Neuronal stem cell (in vitro differentiated cells): ENCODE data around the gene TRAF4.

Source experiments
- DNase-seq: peaks from one replicate; pipeline ENCODE4 v3.0.0-alpha.2; 2013; ENCODE audit warnings: low spot score
- H2AFZ ChIP-seq: one replicate; pipeline ENCODE4 v1.6.1; 2013; ENCODE audit warnings: mild to moderate bottlenecking, low read length, inconsistent platforms
- H2AK5ac ChIP-seq: 2 replicates; pipeline ENCODE4 v1.6.1; 2013; ENCODE audit warnings: low read depth, mild to moderate bottlenecking, inconsistent platforms, low read length, moderate library complexity, mixed read lengths
- H2BK120ac ChIP-seq: 2 replicates; pipeline ENCODE4 v1.6.1; 2013; ENCODE audit warnings: low read depth, mild to moderate bottlenecking, inconsistent platforms, low read length, moderate library complexity, mixed read lengths
- H2BK12ac ChIP-seq: one replicate; pipeline ENCODE4 v1.6.1; 2013; ENCODE audit warnings: low read length, inconsistent platforms
- H2BK15ac ChIP-seq: 2 replicates; pipeline ENCODE4 v1.6.1; 2013; ENCODE audit warnings: mild to moderate bottlenecking, low read length, inconsistent platforms, mixed read lengths
- H2BK5ac ChIP-seq: one replicate; pipeline ENCODE4 v1.6.1; 2013; ENCODE audit warnings: inconsistent platforms, mild to moderate bottlenecking, low read length, moderate library complexity
- H3K14ac ChIP-seq: one replicate; pipeline ENCODE4 v1.6.1; 2013; ENCODE audit warnings: low read length, inconsistent platforms
- H3K18ac ChIP-seq: 2 replicates; pipeline ENCODE4 v1.6.1; 2013; ENCODE audit warnings: low read length, inconsistent platforms
- H3K23ac ChIP-seq: 2 replicates; pipeline ENCODE4 v1.6.1; 2013; ENCODE audit warnings: low read depth, mild to moderate bottlenecking, mixed read lengths, low read length, inconsistent platforms; ENCODE audit not compliant: poor library complexity
- H3K27ac ChIP-seq: replicated peaks from 3 replicates; pipeline ENCODE4 v1.5.1; 2013; ENCODE audit warnings: low read length, inconsistent platforms
- H3K27me3 ChIP-seq, 3 experiments: 2 replicates each; pipeline ENCODE4 v1.6.1; 2013; ENCODE audit warnings: low read length in 3 of 3, mild to moderate bottlenecking in 2 of 3, inconsistent platforms in 1 of 3, low read depth in 1 of 3, mixed read lengths in 1 of 3, moderate library complexity in 1 of 3; ENCODE audit not compliant: control insufficient read depth in 3 of 3, insufficient read depth in 3 of 3
- H3K36me3 ChIP-seq, 2 donors: replicated peaks in 1 of 2; 2 replicates each; pipeline ENCODE4 v1.6.1; 2013; ENCODE audit warnings: low read length in 2 of 2; ENCODE audit not compliant: control insufficient read depth in 2 of 2, insufficient read depth in 2 of 2
- H3K4ac ChIP-seq: 2 replicates; pipeline ENCODE4 v1.6.1; 2013; ENCODE audit warnings: inconsistent platforms, mild to moderate bottlenecking, low read length, moderate library complexity
- H3K4me1 ChIP-seq, 2 donors: 1 replicate in 1 of 2; 2 replicates in 1 of 2; pipeline ENCODE4 v1.6.1; 2013; ENCODE audit warnings: low read length in 2 of 2, low read depth in 1 of 2; ENCODE audit not compliant: control insufficient read depth in 2 of 2, insufficient read depth in 1 of 2
- H3K4me2 ChIP-seq: one replicate; pipeline ENCODE4 v1.6.1; 2013; ENCODE audit warnings: mild to moderate bottlenecking, low read length, inconsistent platforms; ENCODE audit not compliant: insufficient read depth, poor library complexity, severe bottlenecking
- H3K4me3 ChIP-seq, 2 donors: 2 replicates each; pipeline ENCODE4 v1.5.1; 2013; ENCODE audit warnings: low read length in 2 of 2, mild to moderate bottlenecking in 2 of 2, inconsistent platforms in 1 of 2, moderate library complexity in 1 of 2
- H3K79me1 ChIP-seq: one replicate; pipeline ENCODE4 v1.6.1; 2013; ENCODE audit warnings: low read depth, mild to moderate bottlenecking, inconsistent platforms, low read length, moderate library complexity
- H3K9ac ChIP-seq: one replicate; pipeline ENCODE4 v1.6.1; 2013; ENCODE audit warnings: mild to moderate bottlenecking, low read depth, low read length, inconsistent platforms; ENCODE audit not compliant: poor library complexity
- H3K9me3 ChIP-seq, 2 donors: replicated peaks in 1 of 2; 2 replicates each; pipeline versions ENCODE3 to v1.6.1; 2013; ENCODE audit warnings: low read length in 2 of 2, mild to moderate bottlenecking in 2 of 2, inconsistent platforms in 1 of 2, low read depth in 1 of 2, mixed read lengths in 1 of 2, moderate library complexity in 1 of 2; ENCODE audit not compliant: control insufficient read depth in 2 of 2, insufficient read depth in 1 of 2
- H4K8ac ChIP-seq: one replicate; pipeline ENCODE4 v1.6.1; 2013; ENCODE audit warnings: low read depth, mild to moderate bottlenecking, inconsistent platforms, low read length, moderate library complexity
- H4K91ac ChIP-seq: one replicate; pipeline ENCODE4 v1.6.1; 2013; ENCODE audit warnings: low read length, low read depth, mild to moderate bottlenecking, inconsistent platforms; ENCODE audit not compliant: poor library complexity
- WGBS, 2 donors: extraction: QIAGEN DNeasy Blood & Tissue Kit; methylation state at CpG; one replicate each; pipeline ENCODE4 v1.1.7; 2013; ENCODE audit warnings: missing lambda C conversion rate in 2 of 2, mixed read lengths in 1 of 2; ENCODE audit not compliant: insufficient read length in 2 of 2, insufficient replicate concordance in 1 of 2; ENCODE audit errors: extremely low coverage in 2 of 2; 5-methylcytosine and 5-hydroxymethylcytosine counted together

TRAF4 gene

DNA sequence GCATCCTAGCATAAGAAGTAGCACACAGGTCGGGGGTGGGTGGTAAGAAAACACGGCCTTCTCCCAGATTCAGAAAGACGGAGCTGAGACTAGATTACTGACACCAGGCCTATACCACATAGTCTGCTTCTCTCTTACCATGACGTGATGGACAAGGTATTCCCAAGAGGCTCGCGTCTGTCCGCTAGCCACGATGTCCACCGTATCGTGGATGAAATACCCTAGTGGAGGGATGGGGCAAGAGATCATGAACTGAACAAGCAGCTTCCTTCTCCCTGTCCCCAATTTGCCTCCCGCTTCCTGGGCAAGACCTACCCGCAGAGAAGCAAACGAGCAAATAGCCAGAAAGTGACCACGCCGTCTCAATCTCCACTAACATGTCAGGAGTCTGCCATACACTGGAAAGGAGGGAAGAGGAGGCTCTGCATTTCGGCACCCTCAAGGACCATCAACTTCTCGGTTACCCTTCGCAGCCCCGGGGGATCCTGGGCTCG is 18.6 kb upstream of the TRAF4 start:
- Histone ChIP-seq H3K23ac (peak overlapping the region; percentile 100), H3K36me3 (peaks cover 31 to 52% of the 10 kb centered on the region in 2 donors), H4K91ac (no peak overlapping the region), H3K18ac (peak overlapping the region; percentile 15), H2BK15ac (peak overlapping the region; percentile 50), H4K8ac (no peak overlapping the region), H3K27me3 (no peaks in the 10 kb centered on the region), H2BK12ac (no peak overlapping the region), H3K79me1 (peaks cover 7% of the 10 kb centered on the region), H3K4ac (no peak overlapping the region), H2BK5ac (peak overlapping the region; percentile 96), H2AK5ac (peak overlapping the region; percentile 88), H3K27ac (peak overlapping the region; percentile 96), H3K4me1 (peaks cover 24 to 28% of the 10 kb centered on the region in 2 donors), H2BK120ac (no peak overlapping the region), H2AFZ (no peak overlapping the region), H3K9me3 (peaks cover 0 to 1% of the 10 kb centered on the region in 2 donors), H3K4me2 (peak overlapping the region; percentile 93), H3K9ac (peak overlapping the region; percentile 60), H3K4me3 (peak overlapping the region; percentile 61 to 87), H3K14ac (no peak overlapping the region)
- DNase-seq: no peak
- WGBS, 2 donors: no CpG with 5 or more reads among the region's 20 CpGs

- peak overlapping the region; percentile 88 for H2AK5ac ChIP-seq
- no peak overlapping the region for H2BK120ac ChIP-seq
- H3K4ac ChIP-seq: peak overlapping the region; percentile 87
- H2BK12ac ChIP-seq: peak overlapping the region; percentile 92
- H4K8ac ChIP-seq: no peak overlapping the region
- peak overlapping the region; percentile 75 for H2AFZ ChIP-seq
- WGBS, 2 donors: no CpG with 5 or more reads among the region's 45 CpGs
- DNase-seq: no peak
- H3K4me1 ChIP-seq: peaks cover 24 to 28% of the 10 kb centered on the region in 2 donors
- H3K14ac ChIP-seq: peak overlapping the region; percentile 95
- H3K23ac ChIP-seq: peak overlapping the region; percentile 100
- H3K18ac ChIP-seq: peak overlapping the region; percentile 98
- peaks cover 6% of the 10 kb centered on the region for H3K79me1 ChIP-seq
- peak overlapping the region; percentile 96 for H2BK5ac ChIP-seq
- H2BK15ac ChIP-seq: peak overlapping the region; percentile 50
- peaks cover 30 to 47% of the 10 kb centered on the region in 2 donors for H3K36me3 ChIP-seq
- H3K27me3 ChIP-seq: no peaks in the 10 kb centered on the region
- H3K27ac ChIP-seq: peak overlapping the region; percentile 96
- H3K9me3 ChIP-seq: peaks cover 0 to 1% of the 10 kb centered on the region in 2 donors
- H4K91ac ChIP-seq: peak overlapping the region; percentile 99
- H3K4me3 ChIP-seq: peak overlapping the region; percentile 61 to 87
- peak overlapping the region; percentile 99 for H3K9ac ChIP-seq
- H3K4me2 ChIP-seq: peak overlapping the region; percentile 93
Measured at GRCh38 chr17:28725660-28726225, 18.1 kb upstream of the TRAF4 start.

GRCh38 chr17:28726226-28726626 is 17.6 kb upstream of the TRAF4 start, which contains the start of gene TLCD1:
Gene TLCD1, minus strand, starts transcription at chr17:28726233. Its CDS starts 136 bp downstream, at chr17:28726097.
- H3K4me1 ChIP-seq: peaks cover 21 to 28% of the 10 kb centered on the region in 2 donors
- H3K79me1 ChIP-seq: peaks cover 6% of the 10 kb centered on the region
- peak within 1 kb of the TSS; percentile 100 for H3K23ac ChIP-seq
- no CpG with 5 or more reads among the region's 49 CpGs for WGBS, 2 donors
- peaks cover 0 to 1% of the 10 kb centered on the region in 2 donors for H3K9me3 ChIP-seq
- peak within 1 kb of the TSS; percentile 61 to 87 for H3K4me3 ChIP-seq
- DNase-seq: peak; percentile 81
- H3K4ac ChIP-seq: peak within 1 kb of the TSS; percentile 87
- H2BK12ac ChIP-seq: peak within 1 kb of the TSS; percentile 92
- H2AFZ ChIP-seq: peak within 1 kb of the TSS; percentile 88
- H2AK5ac ChIP-seq: peak within 1 kb of the TSS; percentile 88
- H4K91ac ChIP-seq: peak within 1 kb of the TSS; percentile 99
- peak within 1 kb of the TSS; percentile 96 for H3K27ac ChIP-seq
- H3K14ac ChIP-seq: peak within 1 kb of the TSS; percentile 95
- peak within 1 kb of the TSS; percentile 23 for H2BK120ac ChIP-seq
- H2BK15ac ChIP-seq: peak within 1 kb of the TSS; percentile 94
- peak within 1 kb of the TSS; percentile 96 for H2BK5ac ChIP-seq
- H3K9ac ChIP-seq: peak within 1 kb of the TSS; percentile 99
- no peaks in the 10 kb centered on the region for H3K27me3 ChIP-seq
- H3K4me2 ChIP-seq: peak within 1 kb of the TSS; percentile 100
- H3K36me3 ChIP-seq: peaks cover 29 to 42% of the 10 kb centered on the region in 2 donors
- H4K8ac ChIP-seq: no peak within 1 kb of the TSS
- H3K18ac ChIP-seq: peak within 1 kb of the TSS; percentile 98
